NB4 (cell line): Measurements from ENCODE around the gene C11orf21.

Source experiments
- POLR2A ChIP-seq: IDR thresholded peaks from 2 replicates; pipeline ENCODE4 v1.6.1; 2011; ENCODE audit warnings: mild to moderate bottlenecking; ENCODE audit not compliant: insufficient read length; ENCODE audit errors: extremely low read depth
- TF ChIP-seq, protein P1 (sequence below): IDR thresholded peaks from one replicate; pipeline ENCODE4 v1.5.1; 2012; ENCODE audit warnings: low read depth, low read length
- TF ChIP-seq, protein P2 (sequence below): IDR thresholded peaks from 2 replicates; pipeline ENCODE4 v1.6.1; 2011; ENCODE audit warnings: low read depth, low read length

DNA sequence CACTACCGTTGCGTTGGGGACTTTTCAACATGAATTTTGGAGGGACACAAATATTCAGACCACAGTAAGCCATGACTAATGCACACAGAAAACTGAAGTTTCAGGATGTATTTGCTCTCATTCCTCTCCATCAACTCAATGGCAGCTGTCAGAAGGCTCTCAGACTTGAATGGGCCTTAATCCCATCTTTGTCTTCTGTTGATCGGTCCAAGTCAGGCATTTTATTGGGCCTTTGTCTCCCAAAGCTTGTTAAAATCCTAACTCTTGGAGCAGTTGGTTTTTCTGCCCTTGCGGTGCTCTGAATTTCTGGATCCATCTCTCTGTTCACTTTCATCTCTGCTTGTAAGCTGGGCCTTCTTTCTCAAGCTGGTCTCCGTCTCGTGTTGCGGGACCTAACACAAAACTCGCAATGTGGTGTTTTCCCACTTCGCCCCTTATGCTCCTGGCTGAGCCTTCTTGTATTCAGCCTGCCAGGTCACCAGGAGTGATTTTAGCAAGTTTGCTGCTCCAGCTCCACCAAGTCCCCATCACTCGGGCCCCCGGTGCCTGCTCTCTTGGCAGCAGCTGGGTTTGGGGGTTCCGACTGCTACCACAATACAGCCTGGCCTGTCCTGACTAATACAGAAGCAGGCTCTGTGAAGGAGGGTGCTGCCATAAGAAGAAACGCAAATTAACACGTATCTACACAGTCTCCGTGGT lies 27.1 kb upstream of the C11orf21 start:
- TF ChIP-seq, protein P1, sequence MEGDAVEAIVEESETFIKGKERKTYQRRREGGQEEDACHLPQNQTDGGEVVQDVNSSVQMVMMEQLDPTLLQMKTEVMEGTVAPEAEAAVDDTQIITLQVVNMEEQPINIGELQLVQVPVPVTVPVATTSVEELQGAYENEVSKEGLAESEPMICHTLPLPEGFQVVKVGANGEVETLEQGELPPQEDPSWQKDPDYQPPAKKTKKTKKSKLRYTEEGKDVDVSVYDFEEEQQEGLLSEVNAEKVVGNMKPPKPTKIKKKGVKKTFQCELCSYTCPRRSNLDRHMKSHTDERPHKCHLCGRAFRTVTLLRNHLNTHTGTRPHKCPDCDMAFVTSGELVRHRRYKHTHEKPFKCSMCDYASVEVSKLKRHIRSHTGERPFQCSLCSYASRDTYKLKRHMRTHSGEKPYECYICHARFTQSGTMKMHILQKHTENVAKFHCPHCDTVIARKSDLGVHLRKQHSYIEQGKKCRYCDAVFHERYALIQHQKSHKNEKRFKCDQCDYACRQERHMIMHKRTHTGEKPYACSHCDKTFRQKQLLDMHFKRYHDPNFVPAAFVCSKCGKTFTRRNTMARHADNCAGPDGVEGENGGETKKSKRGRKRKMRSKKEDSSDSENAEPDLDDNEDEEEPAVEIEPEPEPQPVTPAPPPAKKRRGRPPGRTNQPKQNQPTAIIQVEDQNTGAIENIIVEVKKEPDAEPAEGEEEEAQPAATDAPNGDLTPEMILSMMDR: no peak
- TF ChIP-seq POLR2A: no peak
- TF ChIP-seq, protein P2, sequence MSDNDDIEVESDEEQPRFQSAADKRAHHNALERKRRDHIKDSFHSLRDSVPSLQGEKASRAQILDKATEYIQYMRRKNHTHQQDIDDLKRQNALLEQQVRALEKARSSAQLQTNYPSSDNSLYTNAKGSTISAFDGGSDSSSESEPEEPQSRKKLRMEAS: no peak
